GM12892 (cell line): ENCODE results near the gene NTN1.

Experiments used
- DNase-seq: peaks from one replicate; pipeline ENCODE4 v3.0.0; 2011; ENCODE audit not compliant: insufficient read length
- FAIRE-seq: peaks from 2 replicates; lab custom pipeline; 2011; peaks lifted over from hg19 to GRCh38; lab: Jason Lieb, UNC
- POLR2A ChIP-seq: IDR thresholded peaks from 2 replicates; pipeline ENCODE4 v1.6.1; 2011; ENCODE audit warnings: low read depth, low read length, control low read depth
- POLR2AphosphoS5 ChIP-seq: IDR thresholded peaks from 2 replicates; pipeline ENCODE4 v1.6.1; 2011; ENCODE audit warnings: low read depth, low read length, control low read depth
- TAF1 ChIP-seq: IDR thresholded peaks from 2 replicates; pipeline ENCODE4 v1.6.1; 2011; ENCODE audit warnings: low read depth, mild to moderate bottlenecking, control low read depth, low read length, borderline replicate concordance

Gene NTN1

GRCh38 chr17:9028202-9028987, 7.1 kb downstream of the NTN1 start:
- DNase-seq (no peak), FAIRE-seq (no peak)
- TF ChIP-seq POLR2AphosphoS5 = no peak

- FAIRE-seq (no peak), DNase-seq (no peak)
- TF ChIP-seq POLR2A (no peak), TAF1 (no peak), POLR2AphosphoS5 (no peak)
These were observed 7.8 kb downstream of the NTN1 start for GRCh38 chr17:9028988-9029570.

DNA sequence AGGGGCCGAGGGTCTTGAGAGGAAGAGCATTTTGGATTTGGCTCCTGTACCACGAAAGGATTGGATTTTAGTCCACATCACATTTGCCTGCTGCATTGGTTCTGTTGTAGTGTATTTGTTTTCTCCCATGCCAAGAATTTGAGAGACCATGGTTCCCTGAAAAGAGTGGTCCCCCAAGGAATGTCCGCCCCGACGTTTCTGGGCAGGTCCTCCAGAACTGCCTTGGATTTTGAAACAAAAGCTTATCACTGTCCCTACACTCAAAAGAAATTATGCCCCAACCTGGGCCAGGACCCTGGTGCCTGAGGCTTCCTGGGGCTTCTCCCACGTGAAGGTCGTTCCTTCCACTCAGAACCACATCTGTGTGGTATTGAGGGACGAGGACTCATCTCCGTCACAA, 10.8 kb downstream of the NTN1 start:
- FAIRE-seq = no peak
- no peak for DNase-seq
- no peak for TF ChIP-seq POLR2AphosphoS5
- no peak for TF ChIP-seq POLR2A
- TF ChIP-seq TAF1 = no peak

DNA sequence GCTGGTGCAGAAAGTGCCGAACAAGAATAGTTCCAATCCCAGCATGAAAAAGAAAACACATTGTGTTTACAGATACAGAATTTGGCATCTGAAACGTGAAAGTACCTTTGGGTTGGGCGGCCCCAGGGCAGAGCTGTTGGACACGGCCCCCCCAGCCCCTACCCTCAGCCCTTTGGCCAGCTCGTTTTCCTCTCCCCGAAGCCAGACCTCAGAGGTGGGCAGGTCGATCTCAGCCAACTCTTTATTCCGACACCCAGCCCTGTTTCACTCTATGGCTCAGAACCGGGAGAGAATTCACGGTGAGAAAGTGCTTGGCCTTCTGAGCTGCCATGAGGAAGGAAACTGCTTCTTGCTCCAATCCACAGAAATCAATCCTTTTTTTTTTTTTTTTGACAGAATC, 11.3 kb downstream of the NTN1 start:
- FAIRE-seq = no peak
- no peak for TF ChIP-seq POLR2A
- no peak for TF ChIP-seq POLR2AphosphoS5
- no peak for TF ChIP-seq TAF1
- DNase-seq = no peak

GRCh38 chr17:9035249-9035648, 13.9 kb downstream of the NTN1 start:
- DNase-seq = no peak
- TF ChIP-seq POLR2AphosphoS5 = no peak
- TF ChIP-seq POLR2A = no peak
- TF ChIP-seq TAF1 = no peak
- no peak for FAIRE-seq

- TF ChIP-seq TAF1 = no peak
These were observed 15.0 kb downstream of the NTN1 start for GRCh38 chr17:9036336-9036735.

GRCh38 chr17:9037736-9038135, 16.4 kb downstream of the NTN1 start:
- no peak for DNase-seq
- TF ChIP-seq TAF1 (no peak), POLR2A (no peak), POLR2AphosphoS5 (no peak)
- FAIRE-seq = peak; percentile 76

More at GRCh38 chr17:9036336-9036735, 15.0 kb downstream of the NTN1 start:
- DNase-seq (no peak), FAIRE-seq (no peak)

DNA sequence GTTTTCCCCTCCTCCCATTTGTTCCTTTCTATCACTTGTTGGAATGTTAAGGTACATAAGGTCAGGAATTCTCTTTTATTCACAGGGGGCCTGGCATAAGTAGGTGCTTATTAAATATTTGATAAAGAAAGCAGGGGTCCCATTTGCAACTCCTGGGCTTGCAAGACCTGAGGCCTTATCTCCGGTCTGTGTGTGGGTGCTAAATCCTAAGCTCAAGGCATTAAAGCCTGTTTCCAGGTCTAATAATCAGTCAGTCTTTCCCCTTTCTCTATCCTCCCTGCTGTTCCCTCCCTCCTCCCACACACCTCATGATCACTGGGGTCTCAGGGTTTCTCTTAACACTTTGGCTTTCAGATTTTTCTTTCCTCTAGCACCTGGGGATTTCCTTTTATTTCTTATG, 17.1 kb downstream of the NTN1 start:
- FAIRE-seq (no peak), DNase-seq (no peak)
- TF ChIP-seq POLR2AphosphoS5 (no peak), TAF1 (no peak), POLR2A (no peak)

DNA sequence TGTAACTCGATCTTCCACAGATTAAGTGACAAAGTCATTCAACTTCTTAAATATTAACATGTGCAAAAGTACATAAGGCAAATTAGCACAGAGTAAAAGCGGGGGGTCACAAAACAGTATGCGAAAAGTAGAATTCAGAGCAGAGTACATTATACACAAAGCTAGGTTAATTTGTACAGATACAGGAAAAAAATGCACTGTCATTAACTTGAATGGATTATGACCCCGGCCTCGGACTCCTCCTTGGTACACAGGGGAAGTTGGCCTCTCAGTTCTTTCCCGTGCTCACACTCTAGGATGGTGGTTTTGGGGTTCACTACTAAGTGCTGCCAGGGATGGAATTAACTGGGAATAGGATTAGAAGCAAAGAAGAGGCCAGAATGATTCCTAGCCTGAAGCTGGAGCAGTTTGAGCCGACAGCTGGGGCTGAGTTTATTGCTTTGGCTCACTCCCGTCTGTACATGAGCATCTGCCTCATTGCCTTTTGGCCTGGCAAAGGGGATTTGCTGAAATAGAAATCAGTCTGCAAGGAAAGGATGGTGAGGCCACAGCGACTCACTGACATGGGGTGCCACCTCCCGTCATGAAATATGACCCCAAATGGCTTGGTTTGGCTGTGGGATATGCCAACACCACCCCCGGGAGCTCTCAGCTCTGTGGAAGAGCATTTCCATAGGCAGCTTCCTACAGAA, 23.6 kb downstream of the NTN1 start:
- FAIRE-seq (no peak), DNase-seq (no peak)
- TF ChIP-seq TAF1 = no peak
- no peak for TF ChIP-seq POLR2A
- TF ChIP-seq POLR2AphosphoS5 = no peak

DNA sequence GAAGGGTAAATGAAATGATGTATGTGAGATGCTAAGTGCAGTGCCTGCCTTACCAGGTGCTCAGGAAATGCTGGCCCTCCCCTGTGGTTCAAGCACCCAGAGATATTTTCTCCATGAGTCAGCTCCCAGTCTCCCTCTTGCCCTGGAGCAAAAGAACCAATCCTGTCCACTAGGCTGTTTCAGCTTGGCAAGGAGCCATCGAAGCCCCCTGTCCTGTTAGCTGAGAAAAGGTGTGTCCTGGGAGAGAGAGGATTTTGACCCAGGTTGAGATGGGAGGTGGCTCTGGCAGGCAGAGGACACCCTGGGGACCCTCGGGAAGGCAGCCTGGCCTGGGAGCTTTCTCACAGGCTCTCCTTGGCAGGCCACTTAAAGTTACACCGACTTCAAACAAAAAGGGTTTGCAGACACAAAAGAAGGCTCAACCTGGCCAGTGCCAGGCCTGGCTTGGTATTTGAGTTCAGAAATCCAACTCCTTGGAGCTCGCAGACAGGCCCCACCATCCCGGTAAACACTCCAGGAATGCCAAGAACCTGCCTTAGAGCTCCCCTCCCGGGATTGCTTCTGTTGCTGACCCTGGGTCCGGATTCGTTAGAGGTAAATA, 29.6 kb downstream of the NTN1 start:
- no peak for DNase-seq
- no peak for FAIRE-seq
- TF ChIP-seq POLR2A (no peak), TAF1 (no peak), POLR2AphosphoS5 (no peak)

GRCh38 chr17:9051561-9051960, 30.3 kb downstream of the NTN1 start:
- no peak for DNase-seq
- FAIRE-seq = no peak
- TF ChIP-seq TAF1 (no peak), POLR2AphosphoS5 (no peak)

DNA sequence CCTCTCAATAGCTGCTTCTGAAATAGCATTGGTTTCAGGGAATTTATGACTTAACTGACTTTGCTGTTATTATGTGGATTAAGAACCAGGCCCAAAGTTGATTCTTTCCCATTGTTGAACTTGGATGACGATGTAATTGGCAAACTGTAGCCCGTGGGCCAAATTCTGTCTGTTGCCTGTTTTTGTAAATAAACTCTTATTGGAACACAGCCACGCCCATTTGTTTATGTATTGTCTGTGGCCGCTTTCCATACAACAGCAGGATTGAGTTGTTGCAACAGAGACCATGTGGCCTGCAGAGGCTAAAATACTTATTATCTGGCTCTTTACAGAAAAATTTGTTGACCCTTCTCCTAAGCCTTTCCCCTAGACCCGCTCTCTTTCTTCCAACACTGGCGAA, 31.6 kb downstream of the NTN1 start:
- TF ChIP-seq TAF1 (no peak), POLR2A (no peak), POLR2AphosphoS5 (no peak)
- FAIRE-seq (no peak), DNase-seq (no peak)
